Stimulated activated CD4-positive, alpha-beta T cell treated with anti-CD3 and anti-CD28 coated beads, Interleukin-4, amount 100 ng/mL, for 24 hours (primary cell): Measurements from ENCODE around the gene C3orf49.

Experiments
- DNase-seq: peaks from one replicate; pipeline ENCODE4 v3.0.0-alpha.2; 2020

C3orf49 gene

GRCh38 chr3:63892773-63893352 is 73.8 kb downstream of the C3orf49 start:
- DNase-seq, result no peak

DNA sequence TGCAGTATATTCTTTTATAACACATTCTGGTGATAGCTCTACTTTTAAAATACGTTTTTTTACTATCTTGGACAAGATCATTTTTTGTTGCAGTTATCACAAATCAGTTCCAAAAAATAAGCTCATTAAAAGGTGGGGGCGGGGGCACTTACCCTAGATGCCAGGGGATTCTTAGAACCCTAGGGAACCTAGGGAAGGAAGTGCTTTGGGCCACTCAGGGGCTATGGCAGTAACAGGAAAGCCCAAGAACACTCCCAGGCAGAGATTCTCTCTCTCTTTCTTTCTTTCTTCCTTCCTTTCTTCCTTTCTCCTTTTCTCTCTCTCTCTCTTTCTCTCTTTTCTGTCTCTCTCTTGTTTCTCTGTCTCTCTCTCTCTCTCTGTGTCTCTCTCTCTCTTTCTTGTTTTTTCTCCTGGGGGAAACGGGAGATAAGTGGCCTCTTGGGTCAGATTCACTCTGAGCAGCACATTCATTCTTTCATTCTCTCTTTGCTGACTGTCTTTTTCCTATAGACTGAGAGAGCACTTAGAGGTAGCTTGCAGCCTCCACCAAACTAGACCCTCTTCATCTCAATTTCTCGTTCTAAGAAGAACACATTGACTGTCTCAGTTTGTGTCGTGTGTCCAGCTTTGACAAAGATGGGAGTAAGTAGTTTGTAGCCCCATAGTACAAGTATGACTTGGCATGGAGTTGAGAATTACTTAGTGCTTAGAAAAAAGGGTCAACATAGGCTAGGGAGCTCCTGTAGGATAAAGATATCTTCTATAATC is 76.5 kb downstream of the C3orf49 start:
- DNase-seq, result no peak

DNA sequence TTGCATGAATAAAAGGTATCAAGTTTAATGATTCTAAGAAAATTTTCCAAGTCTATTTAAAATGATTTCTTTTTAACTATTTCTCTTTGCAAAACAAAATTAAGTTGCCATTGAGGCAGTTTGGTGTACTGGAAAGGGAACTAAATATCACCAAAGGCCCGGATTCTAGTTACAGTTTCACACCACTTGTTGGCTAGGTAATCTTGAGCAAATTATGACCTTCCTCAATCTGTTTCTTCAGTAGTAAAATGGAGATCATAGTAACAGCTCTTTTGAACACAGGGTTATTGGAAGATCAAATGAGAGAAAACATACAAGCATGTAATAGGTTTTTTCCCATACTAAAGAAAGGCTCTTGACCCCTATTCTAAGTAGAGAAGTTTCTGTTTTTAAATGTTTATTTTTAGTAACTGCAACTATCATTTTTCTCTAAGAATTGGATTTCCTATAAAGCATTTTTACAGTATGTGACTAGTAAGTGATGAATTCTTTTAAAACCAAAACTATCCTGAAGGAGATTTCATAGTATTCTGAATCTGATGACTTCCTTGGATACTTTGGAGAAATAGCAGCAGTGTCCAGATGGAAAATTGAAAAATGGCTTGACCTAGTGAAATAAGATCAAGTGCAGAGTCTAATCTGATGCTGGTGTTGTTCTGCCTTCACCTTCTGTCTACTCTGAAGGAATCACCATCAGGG is 77.4 kb downstream of the C3orf49 start:
- no peak for DNase-seq
